ENCODE results near the gene CYSRT1. TPM values are rescaled to one million over a fixed set of nuclear protein-coding genes. Genes with fewer than 3 reads are reported as not detected.

Gene CYSRT1
- total RNA-seq, 3 donors from 2014 or later = not detected

- no peaks in the 10 kb centered on the region for H3K36me3 ChIP-seq (ENCODE audit: low read depth)
- ATAC-seq (peak; percentile 34), DNase-seq (peak in 1 of 3 donors; percentile 49)
- intact Hi-C loops (cut with DNase I, micrococcal nuclease) = no loop called here
- no peaks in the 10 kb centered on the region for H3K9me3 ChIP-seq
- no peak for TF ChIP-seq CTCF (IDR thresholded peaks at IDR 0.05)
- H3K4me1 ChIP-seq (ENCODE audit: low read depth) = peaks cover 21% of the 10 kb centered on the region
- H3K4me3 ChIP-seq = no peak overlapping the region
These were observed 27.9 kb downstream of the CYSRT1 start for GRCh38 chr9:137252555-137253506.

- intact Hi-C loops (cut with DNase I, micrococcal nuclease) = no loop called here
- ATAC-seq = peak; percentile 38
- DNase-seq = peak in 1 of 3 donors; percentile 29
- H3K9me3 ChIP-seq = no peaks in the 10 kb centered on the region
- TF ChIP-seq CTCF (IDR thresholded peaks at IDR 0.05) = no peak
- H3K4me3 ChIP-seq = peak overlapping the region; percentile 96
- no peaks in the 10 kb centered on the region for H3K36me3 ChIP-seq (ENCODE audit: low read depth)
- peaks cover 21% of the 10 kb centered on the region for H3K4me1 ChIP-seq (ENCODE audit: low read depth)
These were observed 29.0 kb downstream of the CYSRT1 start for GRCh38 chr9:137253717-137254623.

GRCh38 chr9:137254624-137255447, 29.9 kb downstream of the CYSRT1 start, which contains the start of gene NELFB:
NELFB (plus strand) TSS chr9:137255327.
- no peak for TF ChIP-seq CTCF (IDR thresholded peaks at IDR 0.05)
- Histone ChIP-seq H3K4me1 (ENCODE audit: low read depth) (peaks cover 21% of the 10 kb centered on the region), H3K36me3 (ENCODE audit: low read depth) (no peaks in the 10 kb centered on the region), H3K9me3 (no peaks in the 10 kb centered on the region), H3K4me3 (peak within 1 kb of the TSS; percentile 96)
- intact Hi-C loops (cut with DNase I, micrococcal nuclease) = no loop called here
- ATAC-seq (peak; percentile 89), DNase-seq (peak; percentile 95 to 98 (median 96))

- ATAC-seq = peak; percentile 43
- intact Hi-C loops (cut with DNase I, micrococcal nuclease) = no loop called here
- TF ChIP-seq CTCF (IDR thresholded peaks at IDR 0.05) = no peak
- Histone ChIP-seq H3K4me1 (ENCODE audit: low read depth) (peaks cover 21% of the 10 kb centered on the region), H3K9me3 (no peaks in the 10 kb centered on the region), H3K4me3 (peak overlapping the region; percentile 96), H3K36me3 (ENCODE audit: low read depth) (no peaks in the 10 kb centered on the region)
- DNase-seq = peak in 2 of 3 donors; percentile 62 to 84
These were observed 30.6 kb downstream of the CYSRT1 start for GRCh38 chr9:137255448-137256114.
